ENCODE results near the gene ARMC6.
"Not testable (repeated sequence)": the region's sequence is repeated elsewhere in the genome, so short reads cannot be mapped to it uniquely, and the experiment has no call there.

The ARMC6 gene

GRCh38 chr19:19010551-19010950 lies 22.9 kb upstream of the ARMC6 start:
- DNase-seq: no peak
- in situ Hi-C loops (cut with MboI; ENCODE audit: low pct_unique_long_range_greater_than_20kb, low sequenced_read_pairs): no loop called here

DNA sequence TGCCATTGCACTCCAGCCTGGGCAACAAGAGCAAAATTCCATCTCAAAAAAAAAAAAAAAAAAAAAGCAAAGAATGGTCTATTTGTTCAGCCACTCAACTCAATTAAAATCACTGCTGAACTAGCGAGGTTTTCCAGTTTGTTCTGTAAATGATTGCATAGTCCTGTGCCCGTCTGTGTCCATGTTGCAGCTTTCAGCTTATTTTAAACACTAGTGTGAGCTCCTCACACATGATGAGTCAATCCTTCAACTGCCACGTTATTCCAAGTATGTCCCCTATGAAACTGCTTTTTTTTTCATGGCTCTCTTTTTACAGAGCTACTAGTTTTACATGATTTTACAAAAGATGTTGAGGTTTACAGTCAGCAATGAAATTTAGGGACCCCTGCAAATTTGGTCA lies 12.3 kb upstream of the ARMC6 start:
- no peak for DNase-seq
- in situ Hi-C loops (cut with MboI; ENCODE audit: low pct_unique_long_range_greater_than_20kb, low sequenced_read_pairs): no loop called here

GRCh38 chr19:19022380-19022961 lies 10.9 kb upstream of the ARMC6 start:
- no peak for DNase-seq
- in situ Hi-C loops (cut with MboI; ENCODE audit: low pct_unique_long_range_greater_than_20kb, low sequenced_read_pairs): no loop called here

DNA sequence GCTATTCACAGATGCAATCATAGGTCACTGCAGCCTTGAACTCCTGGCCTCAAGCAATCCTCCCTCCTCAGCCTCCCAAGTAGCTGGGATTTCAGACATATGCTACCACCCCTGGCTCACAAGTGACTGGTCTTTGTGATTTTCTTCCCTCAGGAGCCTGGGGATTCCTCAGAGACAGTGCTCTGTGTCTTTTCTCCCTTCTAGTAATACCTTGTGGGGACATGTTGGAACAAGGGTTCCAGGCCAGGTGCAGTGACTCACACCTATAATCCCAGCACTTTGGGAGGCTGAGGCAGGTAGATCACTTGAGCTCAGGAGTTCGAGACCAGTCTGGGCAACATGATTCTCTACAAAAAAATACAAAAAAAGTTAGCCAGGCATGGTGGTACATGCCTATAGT lies 10.0 kb upstream of the ARMC6 start:
- DNase-seq; in situ Hi-C loops (cut with MboI; ENCODE audit: low pct_unique_long_range_greater_than_20kb, low sequenced_read_pairs): not testable (repeated sequence)

DNA sequence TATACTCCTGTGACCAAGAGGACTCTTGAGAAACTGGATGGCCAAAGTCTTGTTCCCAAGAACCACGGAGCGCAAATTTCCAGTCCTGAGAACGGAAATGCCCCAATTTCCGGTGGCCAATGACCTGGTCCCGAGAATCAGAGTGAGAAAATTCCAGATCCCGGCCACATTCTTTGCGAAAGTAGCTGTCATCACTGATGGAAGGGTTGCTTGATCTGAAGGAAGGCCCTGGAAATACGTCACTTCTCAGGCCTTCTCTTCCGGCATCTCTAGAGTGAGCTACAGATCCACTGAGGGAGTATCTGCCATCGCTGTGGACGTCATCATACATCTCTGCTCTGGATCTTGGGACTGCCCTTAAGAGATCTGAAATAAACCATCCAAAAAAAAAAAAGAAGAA lies 7.5 kb upstream of the ARMC6 start:
- in situ Hi-C loops (cut with MboI; ENCODE audit: low pct_unique_long_range_greater_than_20kb, low sequenced_read_pairs): no loop called here

DNA sequence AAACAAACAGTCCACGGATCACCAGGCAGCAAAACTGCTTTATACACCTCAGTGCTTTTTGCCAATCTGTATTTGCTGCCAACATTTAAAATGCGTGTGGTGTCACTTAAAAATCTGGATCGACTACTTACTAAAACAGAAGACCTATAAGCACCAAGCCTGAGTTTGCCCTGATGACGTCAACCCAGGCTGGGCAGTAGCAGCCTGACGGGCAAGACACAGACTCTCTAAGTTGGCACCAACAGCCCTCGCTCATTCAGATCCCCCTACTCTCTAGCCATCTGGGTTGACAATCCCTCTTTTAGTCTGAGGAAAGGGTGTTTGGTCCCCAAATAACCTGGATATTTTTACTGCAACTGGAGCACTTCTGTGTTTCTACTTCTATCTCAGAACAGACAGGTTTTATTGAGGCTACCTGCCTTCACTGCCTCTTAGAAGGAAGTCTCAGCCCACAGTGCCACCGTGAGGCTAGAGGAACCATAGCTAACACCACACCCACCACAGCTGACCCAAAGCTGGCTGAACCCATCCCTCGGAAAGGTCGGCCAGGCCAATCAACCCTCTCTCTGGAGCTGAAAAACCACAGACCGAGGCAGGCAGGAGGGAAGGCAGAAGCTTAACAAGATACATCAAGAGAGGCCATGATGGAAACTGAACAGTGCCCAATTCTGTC lies 7.0 kb upstream of the ARMC6 start:
- DNase-seq: peak; percentile 25
- in situ Hi-C loops (cut with MboI; ENCODE audit: low pct_unique_long_range_greater_than_20kb, low sequenced_read_pairs): no loop called here

More for the DNA sequence above, 7.5 kb upstream of the ARMC6 start:
- DNase-seq: no peak

DNA sequence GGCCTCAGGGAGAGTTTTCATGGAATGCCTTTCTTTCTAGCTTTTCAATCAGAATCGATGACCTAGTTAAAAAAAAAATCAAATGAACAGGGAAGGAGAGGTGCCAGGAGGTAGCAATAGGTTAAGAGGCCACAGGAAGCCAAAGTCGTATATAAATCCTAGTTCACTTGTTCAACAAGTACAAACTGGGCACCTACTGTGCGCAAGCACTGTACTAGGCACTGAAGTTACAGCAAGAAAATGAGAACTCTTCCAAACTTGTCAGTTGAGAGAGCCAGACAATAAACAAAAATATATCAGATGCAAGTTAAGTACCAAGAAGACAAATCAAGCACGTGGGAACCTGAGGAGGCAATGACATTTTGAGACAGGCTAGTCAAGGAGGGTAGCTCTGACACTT lies 6.2 kb upstream of the ARMC6 start:
- DNase-seq: no peak
- in situ Hi-C loops (cut with MboI; ENCODE audit: low pct_unique_long_range_greater_than_20kb, low sequenced_read_pairs): no loop called here

- no peak for DNase-seq
- in situ Hi-C loops (cut with MboI; ENCODE audit: low pct_unique_long_range_greater_than_20kb, low sequenced_read_pairs): no loop called here
Observed at GRCh38 chr19:19028526-19028925, 4.9 kb upstream of the ARMC6 start.

GRCh38 chr19:19031891-19032290 lies 1.5 kb upstream of the ARMC6 start:
- DNase-seq: no peak
- in situ Hi-C loops (cut with MboI; ENCODE audit: low pct_unique_long_range_greater_than_20kb, low sequenced_read_pairs): no loop called here

DNA sequence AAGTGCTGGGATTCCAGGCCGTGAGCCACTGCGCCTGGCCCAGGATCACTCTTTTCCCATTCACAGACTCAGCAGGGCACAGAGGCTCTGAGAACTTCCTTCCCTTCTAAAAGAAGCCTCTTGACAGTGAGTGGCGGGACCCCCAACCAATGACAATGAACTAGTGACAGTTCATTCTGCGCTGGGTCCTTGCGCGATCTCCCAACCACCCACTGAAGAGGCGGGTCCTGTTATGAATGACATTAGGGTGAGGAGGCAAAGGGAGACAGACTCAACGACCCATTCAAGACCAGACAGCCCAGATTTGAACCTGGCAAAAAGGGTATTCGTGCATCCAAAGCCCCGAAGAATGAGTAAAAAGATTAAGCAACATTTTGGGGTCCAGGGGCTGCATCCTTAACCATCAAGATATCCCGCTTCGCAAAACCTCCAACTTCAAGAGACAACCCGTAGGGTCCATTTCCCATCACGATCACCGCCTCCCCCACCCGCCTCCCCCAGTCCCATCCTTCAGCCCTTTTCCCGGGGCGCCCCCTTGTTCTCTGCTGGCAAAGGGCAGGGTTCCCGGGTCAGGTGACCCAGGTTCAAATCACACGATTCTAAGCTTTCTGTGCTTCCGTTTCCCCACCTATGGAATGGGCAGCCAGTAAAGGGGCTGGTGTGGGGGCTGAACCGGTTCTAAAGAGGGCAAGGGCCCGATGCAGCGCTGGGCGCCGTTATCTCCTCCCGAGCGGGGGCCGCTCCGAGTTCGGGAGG lies 805 bp upstream of the ARMC6 start:
- DNase-seq: peak; percentile 95
- in situ Hi-C loops (cut with MboI; ENCODE audit: low pct_unique_long_range_greater_than_20kb, low sequenced_read_pairs): no loop called here

- in situ Hi-C loops (cut with MboI; ENCODE audit: low pct_unique_long_range_greater_than_20kb, low sequenced_read_pairs): no loop called here
- DNase-seq: no peak
Observed at GRCh38 chr19:19033176-19033425, 302 bp upstream of the ARMC6 start.

DNA sequence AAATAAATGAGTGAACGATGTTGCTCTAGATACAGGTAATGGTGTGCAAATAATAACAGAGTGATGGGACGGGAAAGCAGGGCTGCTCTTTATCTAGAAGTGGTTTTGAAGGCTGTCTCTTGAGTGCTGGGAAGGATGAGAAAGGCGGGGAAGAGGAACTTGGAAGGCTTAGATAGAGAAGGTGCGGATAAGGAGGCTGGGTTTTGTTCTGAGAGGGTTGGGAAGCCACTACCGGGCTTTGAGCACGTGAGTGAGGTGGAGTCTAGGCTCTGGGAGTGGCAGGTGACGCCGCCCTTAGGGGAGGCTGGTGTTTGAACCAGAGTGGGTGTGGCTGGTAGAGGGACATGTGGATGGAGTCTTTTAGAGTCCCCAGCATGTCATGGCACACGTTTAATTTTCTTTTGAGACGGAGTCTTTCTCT lies 811 bp downstream of the ARMC6 start:
- peak; percentile 94 for DNase-seq
- in situ Hi-C loops (cut with MboI; ENCODE audit: low pct_unique_long_range_greater_than_20kb, low sequenced_read_pairs): no loop called here

DNA sequence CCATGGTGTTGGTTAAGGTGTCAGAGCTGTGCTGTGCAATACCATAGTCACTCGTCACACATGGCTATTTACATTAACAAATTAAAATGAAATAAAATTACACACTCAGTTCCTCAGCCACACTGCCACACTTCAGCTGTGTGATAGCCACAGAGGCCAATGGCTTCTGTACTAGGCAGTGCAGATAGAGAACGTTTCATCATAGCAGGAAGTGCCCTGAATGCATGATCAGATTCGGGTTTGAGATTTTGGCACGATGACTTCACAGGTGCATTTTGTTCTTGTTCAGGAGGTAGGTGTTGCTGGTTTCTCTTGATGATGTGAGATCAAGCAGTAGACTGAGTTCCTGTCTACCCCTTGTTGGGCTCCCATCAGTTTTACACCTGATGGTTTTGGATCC lies 6.5 kb downstream of the ARMC6 start:
- in situ Hi-C loops (cut with MboI; ENCODE audit: low pct_unique_long_range_greater_than_20kb, low sequenced_read_pairs): no loop called here
- no peak for DNase-seq

DNA sequence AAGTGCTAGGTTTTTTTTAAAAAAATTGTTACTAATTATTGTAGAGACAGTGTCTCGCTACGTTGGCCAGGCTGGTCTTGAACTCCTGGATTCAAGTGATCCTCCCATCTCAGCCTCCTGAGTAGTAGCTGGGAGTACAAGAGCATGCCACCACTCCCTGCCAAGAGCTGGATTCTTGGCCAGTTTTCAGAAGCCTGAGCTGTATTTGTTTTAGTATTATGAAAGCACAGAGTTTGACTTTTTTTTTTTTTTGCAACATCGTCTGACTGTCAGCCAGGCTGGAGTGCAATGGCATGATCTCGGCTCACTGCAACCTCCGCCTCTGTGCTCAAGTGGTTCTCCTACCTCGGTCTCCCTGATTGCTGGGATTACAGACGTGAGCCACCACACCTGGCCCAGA lies 7.0 kb downstream of the ARMC6 start:
- no peak for DNase-seq
- in situ Hi-C loops (cut with MboI; ENCODE audit: low pct_unique_long_range_greater_than_20kb, low sequenced_read_pairs): no loop called here

DNA sequence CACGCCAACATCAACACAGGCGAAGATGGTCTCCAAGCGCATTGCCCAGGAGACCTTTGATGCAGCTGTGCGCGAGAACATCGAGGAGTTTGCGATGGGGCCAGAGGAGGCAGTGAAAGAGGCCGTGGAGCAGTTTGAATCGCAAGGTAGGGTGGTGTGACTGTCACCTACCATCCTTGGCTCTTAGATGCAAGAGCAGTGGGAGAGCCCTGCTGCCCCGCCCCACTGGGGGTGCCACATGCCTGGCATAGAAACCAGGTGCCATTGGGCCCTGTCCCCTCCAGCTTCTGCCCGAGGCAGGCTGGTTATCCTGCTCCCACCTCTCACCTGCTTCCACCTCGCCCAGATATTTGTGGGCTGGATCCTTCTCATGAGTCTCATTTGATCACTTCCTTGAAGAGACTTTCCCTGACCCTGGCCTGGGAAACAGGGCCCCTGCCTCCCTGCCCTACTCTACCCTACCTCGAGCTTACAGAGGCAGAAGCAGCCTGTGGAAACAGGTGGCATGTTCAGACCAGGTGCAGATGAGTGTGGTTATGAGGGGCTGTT lies 9.4 kb downstream of the ARMC6 start:
- DNase-seq: no peak
- in situ Hi-C loops (cut with MboI; ENCODE audit: low pct_unique_long_range_greater_than_20kb, low sequenced_read_pairs): no loop called here

DNA sequence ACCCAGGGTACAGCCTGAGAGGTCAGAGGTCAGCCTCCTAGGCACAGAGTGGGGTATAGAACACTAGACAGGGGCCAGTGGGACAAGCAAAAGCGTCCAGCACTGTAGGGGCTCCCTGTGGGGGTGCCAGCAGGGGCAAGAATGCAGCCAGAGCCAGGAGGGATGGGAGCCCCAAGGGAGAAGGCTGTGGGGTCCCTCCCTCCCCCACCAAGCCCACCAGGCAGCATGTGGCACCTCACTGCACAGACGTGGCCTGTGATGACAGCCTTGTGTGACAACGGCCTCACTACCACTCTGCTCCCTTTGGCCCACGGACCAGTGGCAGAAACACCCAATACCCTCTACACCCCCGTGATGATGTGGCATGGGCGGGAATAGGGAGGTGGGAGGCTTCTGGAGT lies 10.1 kb downstream of the ARMC6 start:
- DNase-seq: no peak
- in situ Hi-C loops (cut with MboI; ENCODE audit: low pct_unique_long_range_greater_than_20kb, low sequenced_read_pairs): no loop called here

GRCh38 chr19:19043881-19044280 lies 10.5 kb downstream of the ARMC6 start:
- in situ Hi-C loops (cut with MboI; ENCODE audit: low pct_unique_long_range_greater_than_20kb, low sequenced_read_pairs): no loop called here
- DNase-seq: no peak

DNA sequence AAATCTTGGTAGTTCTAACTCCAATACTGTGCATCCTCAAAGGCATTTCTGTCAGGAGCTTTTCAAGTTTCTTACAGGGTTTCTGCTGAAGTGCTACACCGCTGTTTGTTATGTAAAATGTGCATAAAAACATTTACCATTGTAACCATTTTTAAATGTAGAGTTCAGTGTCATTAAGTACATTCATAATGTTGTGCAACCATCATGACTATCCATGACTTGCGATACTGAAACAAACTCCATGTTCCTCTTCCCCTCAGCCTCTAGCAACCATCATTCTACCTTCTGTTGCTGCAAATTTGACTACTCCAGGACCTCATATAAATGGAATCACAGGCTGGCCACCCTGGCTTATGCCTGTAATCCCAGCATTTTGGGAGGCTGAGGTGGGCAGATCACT lies 16.0 kb downstream of the ARMC6 start:
- DNase-seq: no peak
- in situ Hi-C loops (cut with MboI; ENCODE audit: low pct_unique_long_range_greater_than_20kb, low sequenced_read_pairs): no loop called here

- in situ Hi-C loops (cut with MboI; ENCODE audit: low pct_unique_long_range_greater_than_20kb, low sequenced_read_pairs): no loop called here
- no peak for DNase-seq
Observed at GRCh38 chr19:19050104-19050503, 16.7 kb downstream of the ARMC6 start.

GRCh38 chr19:19050731-19051130 lies 17.3 kb downstream of the ARMC6 start:
- in situ Hi-C loops (cut with MboI; ENCODE audit: low pct_unique_long_range_greater_than_20kb, low sequenced_read_pairs): no loop called here
- DNase-seq: no peak
